Liver (tissue), 9 donors: ENCODE measurements around the gene ARPP21. TPM values are rescaled to one million over a fixed set of nuclear protein-coding genes. Genes with fewer than 3 reads are reported as not detected.

Source experiments
- DNase-seq: peaks from one replicate; pipeline ENCODE4 v3.0.0-alpha.2; 2017; ENCODE audit warnings: low spot score
- H3K27ac ChIP-seq, 2 donors: one replicate each; pipeline ENCODE4 v1.7.0; 2013; ENCODE audit warnings: inconsistent platforms in 2 of 2, low read length in 2 of 2, control low read depth in 1 of 2, low read depth in 1 of 2, mild to moderate bottlenecking in 1 of 2
- H3K27me3 ChIP-seq, 4 donors: one replicate each; pipeline versions ENCODE4 v1.6.1 to v1.7.0; 2013; ENCODE audit warnings: low read length in 3 of 4, inconsistent platforms in 1 of 4, mild to moderate bottlenecking in 1 of 4, moderate library complexity in 1 of 4; ENCODE audit not compliant: control insufficient read depth in 4 of 4, insufficient read depth in 4 of 4
- H3K36me3 ChIP-seq, 4 donors: one replicate each; pipeline versions ENCODE4 v1.6.1 to v1.7.0; 2013; ENCODE audit warnings: low read length in 3 of 4, mild to moderate bottlenecking in 3 of 4, low read depth in 1 of 4, moderate library complexity in 1 of 4; ENCODE audit not compliant: control insufficient read depth in 4 of 4, insufficient read depth in 3 of 4
- H3K4me1 ChIP-seq, 4 donors: one replicate each; pipeline versions ENCODE4 v1.6.1 to v1.7.0; 2013; ENCODE audit warnings: low read length in 3 of 4, mild to moderate bottlenecking in 3 of 4, moderate library complexity in 1 of 4; ENCODE audit not compliant: control insufficient read depth in 4 of 4, insufficient read depth in 4 of 4
- H3K4me3 ChIP-seq, 3 donors: one replicate each; pipeline versions ENCODE4 v1.6.1 to v1.7.0; 2013; ENCODE audit warnings: low read length in 3 of 3, control low read depth in 1 of 3, low read depth in 1 of 3, mild to moderate bottlenecking in 1 of 3
- H3K9ac ChIP-seq, 2 donors: one replicate each; pipeline ENCODE4 v1.7.0; 2013; ENCODE audit warnings: low read length in 2 of 2, mild to moderate bottlenecking in 2 of 2, moderate library complexity in 2 of 2, control low read depth in 1 of 2, low read depth in 1 of 2
- H3K9me3 ChIP-seq, 4 donors: one replicate each; pipeline versions ENCODE4 v1.6.1 to v1.7.0; 2013; ENCODE audit warnings: low read length in 3 of 4; ENCODE audit not compliant: control insufficient read depth in 4 of 4
- CTCF ChIP-seq: fragments of 150-350 bp; IDR thresholded peaks from 2 replicates; pipeline ENCODE4 v1.5.1; 2017; ENCODE audit warnings: improper control_type of control experiment, low read depth, low read length; ENCODE audit not compliant: missing input control
- FOXA1 ChIP-seq: IDR thresholded peaks from 2 replicates; pipeline ENCODE4 v1.6.1; 2016; ENCODE audit warnings: antibody characterized with exemption
- FOXA2 ChIP-seq: IDR thresholded peaks from 2 replicates; pipeline ENCODE4 v1.6.1; 2016; ENCODE audit warnings: antibody characterized with exemption
- GABPA ChIP-seq, 2 donors: IDR thresholded peaks in 1 of 2; conservative IDR thresholded peaks in 1 of 2; 2 replicates each; pipeline ENCODE4 v1.6.1; 2016; ENCODE audit warnings: antibody characterized with exemption in 2 of 2, mild to moderate bottlenecking in 1 of 2, moderate library complexity in 1 of 2
- JUND ChIP-seq, 2 donors: IDR thresholded peaks; 2 replicates each; pipeline ENCODE4 v1.6.1; 2016; ENCODE audit warnings: antibody characterized with exemption in 2 of 2
- NR2F2 ChIP-seq: IDR thresholded peaks from 2 replicates; pipeline ENCODE4 v1.6.1; 2016; ENCODE audit warnings: antibody characterized with exemption
- REST ChIP-seq: IDR thresholded peaks from 2 replicates; pipeline ENCODE4 v1.6.1; 2016; ENCODE audit warnings: antibody characterized with exemption, mild to moderate bottlenecking
- RXRA ChIP-seq, 2 donors: IDR thresholded peaks; 2 replicates each; pipeline ENCODE4 v1.6.1; 2017 to 2018; ENCODE audit warnings: antibody characterized with exemption in 2 of 2, mild to moderate bottlenecking in 1 of 2
- SP1 ChIP-seq: IDR thresholded peaks from 2 replicates; pipeline ENCODE4 v1.6.1; 2018; ENCODE audit warnings: antibody characterized with exemption, mild to moderate bottlenecking
- TAF1 ChIP-seq: conservative IDR thresholded peaks from 2 replicates; pipeline ENCODE4 v1.6.1; 2016; ENCODE audit warnings: antibody characterized with exemption, mild to moderate bottlenecking
- YY1 ChIP-seq: IDR thresholded peaks from 2 replicates; pipeline ENCODE4 v1.6.1; 2016; ENCODE audit warnings: antibody characterized with exemption, mild to moderate bottlenecking
- ZBTB33 ChIP-seq: IDR thresholded peaks from 2 replicates; pipeline ENCODE4 v1.6.1; 2016; ENCODE audit warnings: antibody characterized with exemption
- WGBS: extraction: QIAGEN DNeasy Blood & Tissue Kit; methylation state at CpG from one replicate; pipeline ENCODE4 v1.1.7; 2013; 5-methylcytosine and 5-hydroxymethylcytosine counted together
- polyA plus RNA-seq, 2 donors: library from polyadenylated mRNA; stranded (reverse) in 1 of 2; unstranded in 1 of 2; fragments of 200-250 nt in 1 of 2; fragments of >200 nt in 1 of 2; fragmentation: Nextera tagmentation in 1 of 2; extraction: Ambion mirVana in 1 of 2; gene quantifications; one replicate each; pipeline versions ENCODE4 v1.2.1 to v1.2.3, GENCODE V29; 2013 to 2015
- total RNA-seq, 2 donors: library from RNA; depleted of rRNA; stranded (reverse); fragments of >200 nt; gene quantifications; one replicate each; pipeline ENCODE4 v1.2.3, GENCODE V29; 2014
- donor health status: healthy.
- donor health status: healthy.
- donor health status: healthy.
- donor health status: healthy.
- donor health status: healthy.

ARPP21 gene
- total and polyA plus RNA-seq, 4 donors = 0.42 to 1.3 (median 0.66) TPM; not detected in 1

GRCh38 chr3:35745802-35746484 is 106.6 kb downstream of the ARPP21 start:
- TF ChIP-seq CTCF (no peak), FOXA1 (no peak), FOXA2 (no peak), JUND (IDR thresholded peaks at IDR 0.05) (no peak), REST (no peak), TAF1 (no peak)
- H3K4me3 ChIP-seq = no peak overlapping the region
- H3K36me3 ChIP-seq = no peaks in the 10 kb centered on the region
- H3K9ac ChIP-seq = no peak overlapping the region
- no peaks in the 10 kb centered on the region for H3K9me3 ChIP-seq
- WGBS = 88% methylated on average over 2 of the region's 2 CpGs
- H3K27me3 ChIP-seq = no peaks in the 10 kb centered on the region
- DNase-seq = no peak
- no peaks in the 10 kb centered on the region for H3K4me1 ChIP-seq
- H3K27ac ChIP-seq = no peak overlapping the region

- WGBS = 71% methylated on average over 2 of the region's 2 CpGs
- no peaks in the 10 kb centered on the region for H3K9me3 ChIP-seq
- no peak overlapping the region for H3K27ac ChIP-seq
- no peak overlapping the region for H3K9ac ChIP-seq
- TF ChIP-seq YY1 (no peak), TAF1 (no peak), GABPA (IDR thresholded peaks at IDR 0.05 in 1 of 2, conservative IDR thresholded peaks at IDR 0.05 in 1 of 2) (no peak), SP1 (no peak), JUND (IDR thresholded peaks at IDR 0.05) (no peak), NR2F2 (no peak), RXRA (IDR thresholded peaks at IDR 0.05) (no peak), ZBTB33 (no peak)
- no peak overlapping the region for H3K4me3 ChIP-seq
- no peaks in the 10 kb centered on the region for H3K36me3 ChIP-seq
- no peaks in the 10 kb centered on the region for H3K4me1 ChIP-seq
- H3K27me3 ChIP-seq = no peaks in the 10 kb centered on the region
- DNase-seq = no peak
Observed at GRCh38 chr3:35746492-35746891, 107.2 kb downstream of the ARPP21 start.
